ENCODE data around the gene SFRP5.

The SFRP5 gene

DNA sequence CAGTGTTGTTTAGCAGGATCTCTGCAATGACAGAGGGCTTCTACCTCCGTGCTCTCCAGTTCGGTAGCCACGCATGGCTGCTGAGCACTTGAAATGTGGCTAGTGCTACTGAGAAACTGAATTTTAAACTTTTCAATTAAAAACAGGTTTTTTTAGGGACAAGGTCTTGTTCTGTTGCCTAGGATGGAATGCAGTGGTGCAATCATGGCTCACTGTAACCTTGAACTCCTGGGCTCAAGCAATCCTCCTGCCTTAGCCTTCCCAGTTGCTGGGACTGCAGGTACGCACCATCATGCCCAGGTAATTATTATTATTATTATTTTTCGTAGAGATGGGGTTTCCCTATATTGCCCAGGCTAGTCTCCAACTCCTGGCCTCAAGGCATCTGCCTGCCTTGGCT, 13.4 kb upstream of the SFRP5 start:
- no peak for DNase-seq

GRCh38 chr10:97784200-97784810, 12.5 kb upstream of the SFRP5 start:
- DNase-seq: no peak

DNA sequence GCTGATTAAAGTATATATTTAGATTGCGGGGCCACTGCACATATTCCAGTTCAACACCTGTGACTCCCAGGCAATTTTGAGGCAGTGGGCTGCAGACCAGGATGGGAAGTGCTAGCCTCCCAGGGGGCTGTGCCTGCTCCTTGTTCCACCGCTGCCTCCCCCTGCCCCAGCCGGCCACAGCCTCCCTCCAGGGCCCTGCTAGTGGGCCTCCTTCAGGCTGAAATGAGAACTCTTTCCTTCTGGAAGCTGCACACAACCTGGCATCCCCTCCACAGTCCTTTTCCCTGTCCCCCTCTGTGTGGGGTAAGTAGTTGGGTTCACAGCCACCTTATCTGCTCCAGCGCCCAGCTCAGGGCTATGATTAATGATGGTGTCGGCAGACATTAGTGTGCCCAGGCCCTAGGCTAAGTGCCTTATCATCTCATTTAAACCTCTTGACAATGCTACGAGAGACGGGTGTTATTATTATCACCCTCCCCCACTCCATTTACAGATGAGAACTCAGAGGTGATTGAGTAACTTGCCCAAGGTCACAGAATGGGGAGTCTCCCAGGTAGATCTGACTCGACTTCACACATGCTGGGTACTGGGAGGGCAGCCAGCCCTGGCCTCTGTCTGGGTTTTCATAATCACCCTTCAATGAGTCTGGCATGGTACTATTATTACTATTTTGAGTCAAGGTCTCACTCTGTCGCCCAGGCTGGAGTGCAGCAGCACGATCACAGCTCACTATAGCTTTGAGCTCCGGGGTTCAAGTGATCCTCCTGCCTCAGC, 10.8 kb upstream of the SFRP5 start:
- DNase-seq: no peak

- no peak for DNase-seq
These were observed 10.0 kb upstream of the SFRP5 start for GRCh38 chr10:97781618-97782331.

- no peak for DNase-seq
These were observed 9.2 kb upstream of the SFRP5 start for GRCh38 chr10:97780841-97781617.

- DNase-seq: no peak
These were observed 8.2 kb upstream of the SFRP5 start for GRCh38 chr10:97779975-97780374.

DNA sequence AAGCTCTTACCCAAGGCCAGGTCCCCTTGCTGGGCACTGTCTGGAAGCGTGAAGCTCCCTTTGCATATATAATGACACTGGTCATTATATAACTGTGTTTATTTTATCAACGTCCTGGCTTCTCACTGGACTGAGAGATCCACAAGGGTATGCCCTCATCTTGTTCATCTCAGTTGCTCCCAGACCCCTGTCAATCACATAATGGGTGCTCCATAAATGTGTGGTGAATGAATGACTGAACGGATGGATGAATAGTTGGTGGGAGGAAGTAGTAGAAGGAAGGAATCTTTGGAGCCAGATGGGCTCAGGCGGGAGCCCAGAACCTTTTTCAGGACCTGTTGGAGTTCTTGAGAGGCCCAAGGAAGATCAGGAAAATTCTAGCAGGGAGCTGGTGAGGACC, 7.7 kb upstream of the SFRP5 start:
- DNase-seq: no peak

DNA sequence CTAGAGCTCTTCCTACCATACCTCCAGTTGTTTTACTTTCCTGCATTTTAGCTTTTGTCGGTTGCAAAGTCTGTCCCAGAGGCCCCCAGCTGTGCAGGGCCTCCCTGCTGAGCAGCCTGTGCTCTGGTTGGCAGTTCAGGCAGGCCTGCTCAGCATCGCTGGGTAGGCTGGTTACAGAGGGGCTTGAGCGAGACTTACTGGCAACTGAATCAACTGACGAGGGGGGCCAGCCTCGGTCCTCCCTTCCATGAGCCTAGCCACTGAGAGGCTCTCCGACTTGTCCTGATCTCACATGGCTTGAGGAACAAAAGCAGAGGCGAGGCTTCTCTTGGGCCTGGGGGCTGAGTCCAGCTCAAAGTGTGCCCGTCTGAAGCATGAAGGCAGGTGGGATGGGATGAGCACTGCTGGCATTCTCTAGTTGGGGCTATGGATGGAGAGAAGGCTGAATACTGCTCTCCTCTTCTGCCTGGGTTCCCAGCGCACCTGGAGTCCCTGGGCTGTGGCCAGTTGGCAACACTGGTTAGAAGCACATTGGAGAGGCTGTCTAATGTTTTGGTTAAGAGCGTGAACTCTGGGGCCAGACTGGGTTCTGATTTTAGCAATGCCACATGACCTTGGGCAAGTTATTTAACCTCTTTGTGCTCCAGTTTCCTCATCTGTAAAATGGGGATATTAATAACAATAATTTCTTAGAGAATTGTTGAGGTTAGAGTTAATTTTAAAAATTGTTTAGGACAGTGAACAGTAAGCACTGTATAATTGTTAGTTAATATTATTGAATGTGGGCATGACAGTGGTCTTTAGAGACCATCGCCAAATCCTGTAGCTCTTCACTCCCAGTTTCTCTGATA, 6.9 kb upstream of the SFRP5 start:
- DNase-seq: no peak

DNA sequence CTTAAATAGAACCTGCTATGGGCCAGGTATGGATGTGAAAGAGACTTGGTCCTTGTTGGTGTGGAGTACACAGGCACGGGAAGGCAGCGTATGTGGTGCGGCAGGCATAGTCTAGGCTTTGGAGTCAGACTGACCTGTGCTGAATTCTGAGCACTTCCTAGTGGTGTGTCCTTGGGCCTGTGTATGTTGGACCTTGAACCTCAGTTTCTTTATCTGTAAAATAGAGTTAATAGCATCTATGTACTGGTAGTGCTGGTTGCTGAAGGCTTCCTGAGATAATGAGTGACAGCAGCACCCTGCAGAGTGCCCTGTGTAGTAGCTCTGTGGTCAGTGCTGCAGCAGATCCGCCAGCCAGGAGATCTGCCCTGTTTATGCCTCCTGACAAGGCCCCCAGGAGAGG, 5.3 kb upstream of the SFRP5 start:
- DNase-seq: no peak

DNA sequence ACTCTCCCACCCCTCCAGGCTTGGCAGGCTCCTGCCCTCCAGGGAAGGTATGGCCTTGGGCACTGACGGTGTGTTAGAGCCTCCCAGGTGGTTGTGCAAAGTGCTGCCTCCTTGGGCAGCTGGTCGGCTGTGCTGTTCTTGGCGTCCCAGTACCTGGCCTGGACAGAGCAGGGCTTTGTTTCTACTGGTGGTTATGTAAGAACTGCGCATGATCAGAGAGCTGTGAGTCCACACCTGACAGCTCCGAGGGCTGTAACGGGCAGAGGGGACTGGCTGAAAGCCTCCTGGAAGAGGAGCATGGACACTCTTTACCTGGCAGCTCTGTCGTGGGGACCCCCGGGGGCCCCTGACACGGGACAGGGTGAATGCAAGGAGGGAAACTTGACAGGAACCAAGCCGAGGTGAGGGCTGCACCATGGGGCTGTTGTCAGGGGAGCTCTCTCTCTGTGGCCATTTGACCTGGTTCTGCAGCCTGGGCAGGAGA, 3.1 kb upstream of the SFRP5 start:
- no peak for DNase-seq

DNA sequence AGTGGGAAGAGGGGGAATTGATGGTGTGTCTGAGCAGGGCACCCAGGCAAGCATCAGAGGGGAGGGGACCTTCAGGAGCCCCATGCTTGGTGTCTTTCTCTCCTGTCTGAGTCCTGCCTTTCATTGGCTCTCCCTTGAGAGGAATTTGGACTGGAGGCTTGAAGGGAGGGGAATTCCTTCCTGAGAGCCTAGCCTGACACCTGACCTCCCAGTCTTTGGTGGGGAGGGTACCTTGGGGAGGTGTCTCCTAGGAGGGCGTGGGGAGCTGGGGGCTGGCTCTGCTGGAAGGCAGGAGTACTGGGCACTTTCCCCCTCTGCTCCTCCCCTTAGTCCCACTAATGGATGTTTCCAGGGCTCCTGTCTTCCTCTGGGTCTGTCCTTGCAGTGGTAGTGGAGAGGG, 1.3 kb upstream of the SFRP5 start:
- no peak for DNase-seq

GRCh38 chr10:97771055-97771891, 526 bp downstream of the SFRP5 start:
- no peak for DNase-seq

DNA sequence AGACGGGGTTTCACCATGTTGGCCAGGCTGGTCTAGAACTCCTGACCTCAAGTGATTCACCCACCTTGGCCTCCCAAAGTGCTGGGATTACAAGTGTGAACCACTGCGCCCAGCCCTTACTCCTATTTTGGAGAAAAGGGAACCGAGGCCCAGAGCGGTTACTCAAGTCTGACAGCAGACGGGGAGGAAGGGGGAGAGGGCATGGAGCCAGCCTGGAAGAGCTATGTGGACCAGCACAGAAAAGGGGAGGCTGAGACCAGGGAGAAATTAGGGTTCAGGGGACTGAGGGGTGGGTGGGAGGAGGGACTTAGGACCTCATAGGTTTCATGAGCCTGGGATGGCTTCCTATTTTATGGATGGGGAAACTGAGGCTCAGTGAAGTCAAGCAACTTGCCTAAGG, 1.5 kb downstream of the SFRP5 start:
- no peak for DNase-seq

DNA sequence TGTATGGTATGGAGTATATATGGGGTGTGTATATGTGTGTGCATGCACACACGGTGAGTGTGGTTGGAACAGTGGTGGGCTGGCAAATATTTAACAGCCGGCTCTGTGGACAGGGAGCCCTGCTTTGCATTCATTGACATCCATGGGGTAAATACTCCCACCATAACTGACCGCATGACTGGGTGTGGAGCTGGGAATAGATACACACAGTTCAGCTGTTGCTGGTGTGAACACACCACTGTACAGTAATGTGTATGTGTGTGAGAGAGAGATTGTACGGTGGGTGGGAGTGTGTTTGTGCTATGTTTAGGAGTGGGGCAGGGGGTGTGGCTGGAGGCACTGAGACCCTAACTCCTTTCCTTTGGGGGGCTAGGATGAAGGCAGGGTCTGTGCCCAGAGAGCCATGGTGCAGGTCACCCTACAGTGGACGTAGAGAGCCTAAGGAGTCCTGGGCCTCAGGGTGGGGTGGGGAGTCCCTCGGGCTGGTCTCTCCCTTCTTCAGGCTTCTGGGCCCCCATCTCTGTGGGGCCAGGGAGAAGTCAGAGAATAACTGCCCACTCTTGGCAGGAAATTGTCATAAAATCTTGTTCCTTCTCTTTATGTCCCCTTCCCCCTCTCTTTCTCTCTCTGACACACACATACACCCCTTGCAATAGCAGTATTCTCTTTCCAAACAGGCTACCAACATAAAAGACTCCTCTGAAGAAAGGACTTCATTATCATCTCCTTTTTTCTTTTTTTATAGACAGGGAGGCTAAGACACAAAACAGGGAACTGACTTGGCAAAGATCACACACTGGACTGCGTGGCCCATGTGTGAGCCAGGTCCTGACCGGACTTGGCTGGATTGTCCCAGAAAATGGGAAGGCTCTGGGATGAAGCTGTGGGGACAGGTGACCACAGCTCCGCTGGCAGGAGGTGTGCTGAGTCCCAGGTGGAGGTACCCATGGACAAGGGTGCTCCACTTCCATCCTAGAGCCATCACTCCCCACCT, 3.2 kb downstream of the SFRP5 start:
- DNase-seq: no peak

- no peak for DNase-seq
These were observed 4.5 kb downstream of the SFRP5 start for GRCh38 chr10:97766996-97767924.

- no peak for DNase-seq
These were observed 5.5 kb downstream of the SFRP5 start for GRCh38 chr10:97766106-97766810.

GRCh38 chr10:97765201-97765600, 6.6 kb downstream of the SFRP5 start:
- peak in 1 of 2 experiments; percentile 12 for DNase-seq

DNA sequence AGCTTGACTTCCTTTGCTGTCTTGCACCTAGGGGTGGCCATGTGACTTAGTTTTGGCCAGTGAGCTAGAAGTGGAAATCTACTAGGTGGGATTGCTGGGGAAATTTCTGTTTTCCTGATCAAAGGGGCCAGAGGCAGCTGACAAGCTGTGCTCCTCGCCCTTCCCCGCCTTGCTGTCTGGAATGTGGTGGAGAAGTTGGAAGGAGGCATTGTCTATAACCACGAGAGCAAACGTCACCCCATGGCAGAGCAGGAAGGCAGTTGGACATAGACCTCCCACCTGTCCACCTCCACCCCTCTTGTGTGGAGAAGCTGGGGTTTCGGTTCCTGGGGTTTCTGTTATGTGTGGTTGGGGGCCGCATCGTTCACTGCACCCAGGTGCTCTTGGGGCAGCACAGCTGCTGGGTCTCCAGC, 7.3 kb downstream of the SFRP5 start:
- DNase-seq: no peak
